Measurements from ENCODE around the gene SPOCK1.

DNA sequence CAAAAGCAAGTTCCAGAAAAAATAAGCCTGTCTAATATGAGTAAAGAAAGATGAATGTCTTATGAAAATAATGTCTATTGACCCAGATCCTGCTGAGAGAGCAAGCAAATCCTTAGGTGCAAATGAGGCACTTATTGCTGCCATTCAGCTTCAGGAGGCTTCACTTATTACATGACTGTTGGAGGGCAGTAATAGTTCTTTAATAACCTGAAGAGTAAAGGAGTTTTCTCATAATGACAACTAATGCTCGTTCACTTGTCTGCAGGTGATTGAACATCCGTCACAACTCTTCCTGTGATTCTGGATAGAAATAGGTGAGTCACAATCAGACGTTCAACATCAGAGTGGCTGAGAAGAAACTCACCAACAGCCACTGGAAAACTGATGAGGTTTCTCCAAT, 58.3 kb downstream of the SPOCK1 start:
- TF ChIP-seq CTCF (IDR thresholded peaks at IDR 0.05) (no peak), POLR2AphosphoS5 (IDR thresholded peaks at IDR 0.05) (no peak)

Measured in stomach (tissue), 4 donors.